Immature natural killer cell (primary cell): ENCODE data around the gene MARK3. TPM values are rescaled to one million over a fixed set of nuclear protein-coding genes. Genes with fewer than 3 reads are reported as not detected.

Experiments
- DNase-seq, 3 donors: peaks; one replicate each; pipeline ENCODE4 v3.0.0; 2022; ENCODE audit warnings: mixed read lengths in 1 of 3
- H3K27ac Mint-ChIP-seq, 6 donors: one replicate each; pipeline ENCODE4 v1.8.0; 2020; ENCODE audit warnings: mixed read lengths in 6 of 6, mild to moderate bottlenecking in 5 of 6, inconsistent platforms in 4 of 6, moderate library complexity in 3 of 6
- H3K27me3 Mint-ChIP-seq, 3 donors: one replicate each; pipeline ENCODE4 v1.8.0; 2020 to 2021; ENCODE audit warnings: low read depth in 3 of 3, mild to moderate bottlenecking in 3 of 3, mixed read lengths in 3 of 3, moderate library complexity in 3 of 3, inconsistent platforms in 1 of 3
- H3K36me3 Mint-ChIP-seq, 3 donors: one replicate each; pipeline ENCODE4 v1.8.0; 2020; ENCODE audit warnings: mixed read lengths in 3 of 3, inconsistent platforms in 2 of 3, mild to moderate bottlenecking in 2 of 3
- H3K4me1 Mint-ChIP-seq, 2 donors: one replicate each; pipeline ENCODE4 v1.8.0; 2020; ENCODE audit warnings: inconsistent platforms in 2 of 2, mild to moderate bottlenecking in 2 of 2, mixed read lengths in 2 of 2, moderate library complexity in 1 of 2
- H3K4me3 Mint-ChIP-seq, 5 donors: one replicate each; pipeline ENCODE4 v1.8.0; 2020; ENCODE audit warnings: mild to moderate bottlenecking in 5 of 5, mixed read lengths in 5 of 5, inconsistent platforms in 3 of 5, moderate library complexity in 3 of 5
- H3K9me3 Mint-ChIP-seq, 6 donors: one replicate each; pipeline ENCODE4 v1.8.0; 2020; ENCODE audit warnings: mild to moderate bottlenecking in 6 of 6, mixed read lengths in 6 of 6, inconsistent platforms in 4 of 6, moderate library complexity in 3 of 6
- polyA plus RNA-seq, 3 donors: library from polyadenylated mRNA; unstranded; fragments of 300-500 nt; fragmentation: Illumina TruSeq; gene quantifications; one replicate each; pipeline ENCODE4 v1.2.3, GENCODE V29; 2021

MARK3 gene
- polyA plus RNA-seq, 3 donors from 2014 or later: 23.4 to 44.1 (median 25.7) TPM

DNA sequence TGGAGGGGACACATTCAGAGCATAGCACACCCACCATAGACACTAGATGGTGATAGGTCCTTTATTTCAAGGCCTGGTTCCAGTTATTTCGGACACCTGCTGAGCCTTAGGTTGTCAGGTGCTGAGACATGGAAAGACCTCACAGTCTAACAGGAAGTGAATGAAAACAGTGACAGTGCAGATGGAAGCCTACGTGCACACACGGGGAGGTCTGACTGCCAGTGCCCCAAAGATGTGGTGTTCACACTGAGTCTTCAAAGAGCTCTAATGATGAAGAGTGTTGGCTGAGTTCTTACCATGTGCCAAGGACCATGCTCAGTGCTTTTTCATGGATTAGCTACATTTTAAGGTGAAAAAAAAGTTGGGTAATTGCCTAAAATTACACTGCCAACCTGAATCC, 90.8 kb downstream of the MARK3 start:
- no peak overlapping the region for H3K27ac Mint-ChIP-seq
- DNase-seq: no peak
- no peaks in the 10 kb centered on the region for H3K9me3 Mint-ChIP-seq
- peaks cover 11% of the 10 kb centered on the region in 2 donors for H3K4me1 Mint-ChIP-seq
- H3K4me3 Mint-ChIP-seq: no peak overlapping the region
- H3K36me3 Mint-ChIP-seq: peaks cover 17 to 39% (median 26%) of the 10 kb centered on the region in 3 donors
- H3K27me3 Mint-ChIP-seq: peaks cover 0 to 3% (median 2%) of the 10 kb centered on the region in 3 donors

DNA sequence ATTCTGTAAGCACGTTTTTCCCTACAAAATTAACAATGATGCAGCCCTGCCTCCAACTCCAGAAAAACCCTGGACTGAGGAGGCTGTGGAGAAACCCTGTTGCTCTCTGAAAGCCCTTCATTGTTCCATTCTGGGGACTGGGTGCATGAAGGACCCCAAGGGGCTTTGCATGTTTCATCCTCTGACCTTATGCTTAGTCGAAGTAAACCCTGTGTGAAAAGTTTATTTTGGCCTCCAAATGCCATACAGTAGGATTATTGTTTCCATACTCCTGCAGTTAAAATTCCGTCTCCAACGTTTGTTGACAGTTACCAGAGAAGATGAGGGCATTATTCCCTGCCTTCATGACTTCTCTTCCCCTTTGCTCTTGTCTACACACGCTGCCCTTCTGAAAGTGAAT, 91.4 kb downstream of the MARK3 start:
- no peaks in the 10 kb centered on the region for H3K9me3 Mint-ChIP-seq
- peak overlapping the region in 1 of 6 donors; percentile 29 for H3K27ac Mint-ChIP-seq
- H3K36me3 Mint-ChIP-seq: peaks cover 18 to 41% (median 23%) of the 10 kb centered on the region in 3 donors
- H3K4me3 Mint-ChIP-seq: no peak overlapping the region
- no peak for DNase-seq
- H3K4me1 Mint-ChIP-seq: peaks cover 11 to 17% of the 10 kb centered on the region in 2 donors
- peaks cover 0 to 3% (median 2%) of the 10 kb centered on the region in 3 donors for H3K27me3 Mint-ChIP-seq

DNA sequence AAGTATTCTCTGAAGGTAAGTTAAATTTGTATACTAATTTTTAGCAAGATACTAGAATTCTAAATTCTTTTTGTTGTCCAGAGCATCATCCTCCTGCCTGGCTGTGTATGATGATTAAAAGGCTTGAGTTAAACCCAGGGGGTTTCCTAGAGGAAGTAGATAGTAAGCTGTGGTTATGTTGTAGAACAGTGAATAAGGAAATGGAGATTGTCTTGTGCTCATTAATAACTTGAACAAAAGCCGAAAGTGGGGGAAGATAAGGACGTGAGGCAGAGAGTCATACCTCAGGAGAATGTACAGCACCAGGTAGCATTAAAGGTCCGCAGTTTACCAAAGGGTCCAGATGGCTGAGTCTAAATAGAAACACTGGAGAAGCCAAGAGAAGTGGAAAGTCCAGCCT, 95.4 kb downstream of the MARK3 start:
- H3K36me3 Mint-ChIP-seq: peaks cover 13 to 36% (median 25%) of the 10 kb centered on the region in 3 donors
- H3K27me3 Mint-ChIP-seq: no peaks in the 10 kb centered on the region
- H3K4me1 Mint-ChIP-seq: peaks cover 11 to 17% of the 10 kb centered on the region in 2 donors
- peak overlapping the region; percentile 14 to 37 (median 24) for H3K27ac Mint-ChIP-seq
- no peak for DNase-seq
- no peaks in the 10 kb centered on the region for H3K9me3 Mint-ChIP-seq
- no peak overlapping the region for H3K4me3 Mint-ChIP-seq

DNA sequence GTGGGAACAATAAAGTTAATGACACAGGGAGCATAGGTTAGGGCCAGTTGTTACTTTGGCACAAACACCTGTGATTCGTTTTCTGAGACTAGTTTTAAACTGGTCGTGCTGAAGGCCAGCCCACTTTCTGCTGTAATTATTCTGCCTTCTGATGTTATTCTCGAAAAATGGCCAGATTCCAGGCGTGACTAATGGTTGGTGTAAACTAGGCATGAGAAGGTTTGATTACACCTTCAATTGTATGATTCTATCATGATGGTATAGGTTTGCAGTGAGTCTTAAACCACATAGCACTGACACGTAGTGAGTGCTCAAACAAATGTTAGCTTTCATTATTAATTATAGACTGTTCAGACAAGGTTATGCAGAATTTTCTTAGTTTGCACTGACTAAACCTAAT, 98.4 kb downstream of the MARK3 start:
- Mint-ChIP-seq H3K27ac (no peak overlapping the region), H3K9me3 (no peaks in the 10 kb centered on the region), H3K36me3 (peaks cover 9 to 28% (median 16%) of the 10 kb centered on the region in 3 donors)

DNA sequence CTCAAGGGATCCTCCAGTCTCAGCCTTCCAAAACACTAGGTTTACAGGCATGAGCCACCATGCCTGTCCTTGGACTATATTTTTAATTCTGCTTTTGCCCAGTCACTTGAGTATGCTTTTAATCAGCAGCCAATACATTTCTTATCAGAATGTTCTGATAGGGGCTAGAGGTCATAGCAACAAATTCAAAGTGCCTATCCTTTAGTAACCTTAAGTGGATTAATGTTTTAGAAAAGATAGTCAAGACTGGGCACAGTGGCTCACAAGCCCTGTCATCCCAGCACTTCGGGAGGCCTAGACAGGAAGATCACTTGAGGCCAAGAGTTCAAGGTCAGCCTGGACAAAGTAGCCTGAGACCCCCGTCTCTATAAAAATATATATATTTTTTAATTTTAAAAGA, 100.3 kb downstream of the MARK3 start:
- H3K36me3 Mint-ChIP-seq: peaks cover 9 to 30% (median 19%) of the 10 kb centered on the region in 3 donors
- no peak for DNase-seq
- H3K27me3 Mint-ChIP-seq: no peaks in the 10 kb centered on the region
- peaks cover 5 to 11% of the 10 kb centered on the region in 2 donors for H3K4me1 Mint-ChIP-seq
- H3K4me3 Mint-ChIP-seq: no peak overlapping the region
- H3K9me3 Mint-ChIP-seq: no peaks in the 10 kb centered on the region
- H3K27ac Mint-ChIP-seq: no peak overlapping the region

More for the DNA sequence above, 98.4 kb downstream of the MARK3 start:
- peaks cover 9 to 17% of the 10 kb centered on the region in 2 donors for H3K4me1 Mint-ChIP-seq
- H3K4me3 Mint-ChIP-seq: no peak overlapping the region
- no peaks in the 10 kb centered on the region for H3K27me3 Mint-ChIP-seq
- no peak for DNase-seq

DNA sequence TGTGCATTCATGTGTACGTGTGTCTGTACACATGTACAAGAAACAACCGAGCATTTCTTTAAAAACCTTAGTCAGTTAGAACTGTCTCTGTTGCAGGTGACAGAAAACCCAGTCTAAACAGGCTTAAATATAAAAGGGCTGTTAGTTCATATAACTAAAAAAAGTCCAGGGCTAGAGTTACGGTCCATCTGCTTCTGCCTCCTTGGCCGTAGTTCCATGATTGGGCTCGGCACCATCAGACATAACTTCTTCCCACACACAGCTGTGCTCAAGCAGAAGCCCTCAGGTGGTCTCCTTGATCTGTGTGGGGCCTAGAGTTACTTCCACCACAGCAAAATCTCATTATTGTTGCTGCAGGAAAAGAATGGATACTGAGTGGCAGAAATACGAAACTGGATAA, 102.9 kb downstream of the MARK3 start:
- Mint-ChIP-seq H3K4me1 (no peaks in the 10 kb centered on the region), H3K27me3 (peaks cover 0 to 5% (median 0%) of the 10 kb centered on the region in 3 donors)

DNA sequence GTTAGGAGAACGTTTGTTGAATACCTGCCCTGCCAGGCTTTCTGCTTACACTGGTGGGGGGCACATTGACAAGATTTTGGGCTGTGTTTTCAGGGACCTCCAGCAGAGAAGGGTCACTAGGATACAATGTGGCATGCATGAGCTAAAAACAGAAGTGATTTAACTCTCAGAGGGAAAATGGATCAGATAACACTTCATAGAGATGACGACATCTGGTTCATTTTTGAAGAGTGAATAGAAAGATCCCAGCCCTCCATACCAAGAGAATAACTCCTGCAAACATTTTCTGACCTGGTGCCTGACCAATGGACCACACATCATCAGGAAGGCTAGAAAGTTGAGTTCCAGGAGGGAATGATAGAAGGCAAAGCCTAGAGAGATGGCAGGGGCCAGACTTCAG, 103.7 kb downstream of the MARK3 start:
- H3K9me3 Mint-ChIP-seq: no peaks in the 10 kb centered on the region
- H3K27ac Mint-ChIP-seq: peak overlapping the region in 4 of 6 donors; percentile 22 to 66 (median 46)
- H3K4me1 Mint-ChIP-seq: no peaks in the 10 kb centered on the region
- H3K27me3 Mint-ChIP-seq: peaks cover 0 to 5% (median 0%) of the 10 kb centered on the region in 3 donors
- H3K4me3 Mint-ChIP-seq: no peak overlapping the region
- no peak for DNase-seq
- H3K36me3 Mint-ChIP-seq: peaks cover 3 to 21% (median 4%) of the 10 kb centered on the region in 3 donors

More for the DNA sequence above, 102.9 kb downstream of the MARK3 start:
- Mint-ChIP-seq H3K4me3 (no peak overlapping the region), H3K36me3 (peaks cover 3 to 27% (median 5%) of the 10 kb centered on the region in 3 donors), H3K9me3 (no peaks in the 10 kb centered on the region), H3K27ac (no peak overlapping the region)
- no peak for DNase-seq

DNA sequence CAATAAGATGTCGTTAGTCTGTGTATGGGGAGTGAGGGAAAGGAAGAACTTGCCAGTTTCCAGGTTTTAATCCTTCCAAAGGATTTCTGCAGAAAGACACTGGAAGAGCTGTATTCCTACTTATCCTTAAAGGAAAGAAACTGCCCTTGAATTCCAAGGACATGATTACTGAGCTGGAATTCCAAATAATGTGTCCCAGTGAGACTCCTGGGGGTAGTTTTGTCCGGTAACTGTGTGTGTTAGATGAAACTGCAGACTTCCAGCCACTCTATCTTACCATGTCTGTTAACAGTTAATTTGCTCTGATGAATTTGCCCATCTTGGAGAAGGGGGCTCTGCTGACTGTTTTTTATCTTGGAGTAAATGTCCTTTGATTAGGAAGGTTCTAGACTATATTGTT, 104.4 kb downstream of the MARK3 start:
- DNase-seq: no peak
- Mint-ChIP-seq H3K27me3 (peaks cover 0 to 5% (median 0%) of the 10 kb centered on the region in 3 donors), H3K27ac (peak overlapping the region in 2 of 6 donors; percentile 22 to 26), H3K9me3 (no peaks in the 10 kb centered on the region), H3K4me3 (no peak overlapping the region), H3K36me3 (peaks cover 3 to 21% (median 4%) of the 10 kb centered on the region in 3 donors), H3K4me1 (no peaks in the 10 kb centered on the region)

DNA sequence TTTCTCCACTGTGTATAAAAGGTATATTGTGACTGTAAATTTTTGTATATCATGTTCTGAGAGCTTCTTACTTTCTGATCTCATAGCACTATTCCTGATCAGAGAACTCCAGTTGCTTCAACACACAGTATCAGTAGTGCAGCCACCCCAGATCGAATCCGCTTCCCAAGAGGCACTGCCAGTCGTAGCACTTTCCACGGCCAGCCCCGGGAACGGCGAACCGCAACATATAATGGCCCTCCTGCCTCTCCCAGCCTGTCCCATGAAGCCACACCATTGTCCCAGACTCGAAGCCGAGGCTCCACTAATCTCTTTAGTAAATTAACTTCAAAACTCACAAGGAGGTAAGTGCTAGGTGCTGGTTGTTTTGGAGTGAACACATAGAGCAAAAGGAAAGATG, 106.5 kb downstream of the MARK3 start:
- Mint-ChIP-seq H3K27ac (no peak overlapping the region), H3K4me3 (no peak overlapping the region), H3K36me3 (peaks cover 3 to 25% (median 4%) of the 10 kb centered on the region in 3 donors), H3K4me1 (no peaks in the 10 kb centered on the region), H3K27me3 (peaks cover 0 to 5% (median 0%) of the 10 kb centered on the region in 3 donors), H3K9me3 (no peaks in the 10 kb centered on the region)
- DNase-seq: no peak

DNA sequence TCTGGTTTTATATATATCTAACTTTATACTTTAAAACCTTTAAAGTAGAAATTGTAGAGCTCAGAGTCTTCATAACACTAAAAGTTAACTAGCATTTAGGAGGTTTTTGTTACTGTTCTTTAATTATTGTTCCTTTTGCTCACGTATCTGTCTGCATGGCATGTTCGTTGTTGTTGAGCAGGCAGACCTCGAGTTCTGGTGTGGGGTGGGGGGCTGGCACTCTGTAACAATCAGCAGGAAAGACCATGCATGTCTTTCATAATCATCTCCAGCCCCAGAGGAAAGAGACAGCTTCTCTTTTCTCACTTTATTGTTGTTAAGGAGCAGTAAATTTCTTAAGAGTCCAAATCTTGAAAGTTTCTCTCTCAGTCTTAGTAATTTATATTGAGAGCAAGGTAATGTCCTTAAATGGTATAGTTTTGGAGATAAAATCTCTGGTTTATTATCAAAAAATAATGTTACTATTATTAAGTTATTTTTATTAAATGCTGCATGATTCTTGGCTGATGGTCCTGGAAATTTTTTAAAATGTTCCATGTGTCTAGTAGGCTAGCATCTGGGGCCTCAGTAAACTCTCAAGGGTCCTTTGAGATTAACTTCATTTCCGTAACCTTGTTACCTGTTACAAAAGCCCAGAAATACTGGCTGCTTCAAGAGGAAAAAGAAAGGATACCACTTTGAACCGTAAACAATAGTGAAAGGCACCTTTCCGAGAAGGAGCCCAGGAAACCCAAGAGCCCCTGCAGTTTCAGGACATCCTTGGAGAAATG, 107.1 kb downstream of the MARK3 start:
- Mint-ChIP-seq H3K4me3 (no peak overlapping the region), H3K36me3 (peaks cover 3 to 25% (median 4%) of the 10 kb centered on the region in 3 donors), H3K4me1 (no peaks in the 10 kb centered on the region), H3K27ac (no peak overlapping the region), H3K9me3 (no peaks in the 10 kb centered on the region), H3K27me3 (peaks cover 0 to 5% (median 0%) of the 10 kb centered on the region in 3 donors)
- DNase-seq: no peak

DNA sequence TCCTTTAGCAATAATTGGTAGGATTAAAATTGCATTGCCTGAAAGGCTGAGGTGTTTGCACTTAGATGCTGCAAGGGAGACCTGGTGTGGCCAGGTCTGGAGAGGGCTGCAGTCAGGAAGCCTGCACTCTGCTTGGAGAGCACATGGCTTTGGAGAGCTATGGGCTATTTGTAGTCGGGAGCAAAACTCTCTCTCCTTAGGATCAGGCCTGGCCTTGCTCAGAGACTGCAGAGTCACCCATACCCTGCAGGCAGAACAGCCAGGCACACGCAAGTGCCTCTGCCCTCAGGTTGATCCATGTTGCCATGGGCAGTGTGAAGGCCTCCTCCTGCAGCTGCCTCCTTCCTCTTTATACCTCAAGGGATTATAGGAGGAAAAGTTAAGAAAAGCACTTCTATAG, 110.6 kb downstream of the MARK3 start:
- Mint-ChIP-seq H3K4me1 (peaks cover 8 to 9% of the 10 kb centered on the region in 2 donors), H3K4me3 (no peak overlapping the region), H3K27me3 (peaks cover 0 to 9% (median 1%) of the 10 kb centered on the region in 3 donors), H3K9me3 (no peaks in the 10 kb centered on the region), H3K27ac (no peak overlapping the region), H3K36me3 (peaks cover 0 to 25% (median 3%) of the 10 kb centered on the region in 3 donors)
- no peak for DNase-seq

DNA sequence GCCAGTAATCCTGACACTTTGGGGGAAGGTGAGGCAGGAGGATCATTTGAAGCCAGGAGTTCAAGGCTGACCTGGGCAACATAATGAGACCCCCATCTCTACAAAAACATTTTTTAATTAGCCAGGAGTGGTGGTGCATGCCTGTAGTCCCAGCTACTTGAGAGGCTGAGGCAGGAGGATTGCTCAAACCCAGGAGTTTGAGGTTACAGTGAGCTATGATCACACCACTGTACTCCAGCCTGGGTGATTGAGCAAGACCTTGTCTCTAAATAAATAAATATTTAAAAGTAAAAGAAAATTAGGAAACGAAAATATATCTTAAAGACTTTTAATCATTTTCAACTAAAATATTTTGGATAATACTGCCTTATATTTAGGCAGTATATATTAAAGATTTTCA, 111.6 kb downstream of the MARK3 start:
- Mint-ChIP-seq H3K27me3 (peaks cover 3 to 7% (median 4%) of the 10 kb centered on the region in 3 donors), H3K4me3 (no peak overlapping the region), H3K27ac (no peak overlapping the region), H3K9me3 (no peaks in the 10 kb centered on the region), H3K4me1 (peaks cover 10 to 14% of the 10 kb centered on the region in 2 donors), H3K36me3 (peaks cover 0 to 22% (median 8%) of the 10 kb centered on the region in 3 donors)
- DNase-seq: no peak

DNA sequence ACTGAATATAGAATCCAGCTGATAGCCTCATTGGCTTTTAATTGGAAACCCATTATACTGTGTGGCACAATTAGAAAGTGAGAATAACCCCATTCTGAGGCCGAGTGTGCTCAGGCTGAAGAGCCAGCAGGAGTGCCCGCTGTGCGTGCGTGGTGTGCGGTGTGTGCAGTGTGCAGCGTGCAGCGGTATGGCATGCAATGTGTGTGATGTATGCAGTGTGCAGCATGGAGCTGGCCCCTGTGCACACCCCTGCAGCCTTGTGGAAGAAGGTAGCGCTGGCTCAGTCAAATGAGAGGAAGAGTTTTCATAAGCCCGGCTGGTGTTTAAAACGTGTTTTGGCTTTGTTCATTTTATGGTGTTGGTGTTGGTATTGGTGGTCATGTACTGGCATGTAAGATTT, 114.5 kb downstream of the MARK3 start:
- Mint-ChIP-seq H3K4me3 (peak overlapping the region in 1 of 5 donors; percentile 20), H3K9me3 (no peaks in the 10 kb centered on the region), H3K27ac (peak overlapping the region in 2 of 6 donors; percentile 5 to 12), H3K36me3 (peaks cover 11 to 40% (median 25%) of the 10 kb centered on the region in 3 donors), H3K27me3 (peaks cover 6 to 7% (median 6%) of the 10 kb centered on the region in 3 donors), H3K4me1 (peaks cover 10 to 14% of the 10 kb centered on the region in 2 donors)
- DNase-seq: no peak
